Measurements from ENCODE around the gene LRIT1.

DNA sequence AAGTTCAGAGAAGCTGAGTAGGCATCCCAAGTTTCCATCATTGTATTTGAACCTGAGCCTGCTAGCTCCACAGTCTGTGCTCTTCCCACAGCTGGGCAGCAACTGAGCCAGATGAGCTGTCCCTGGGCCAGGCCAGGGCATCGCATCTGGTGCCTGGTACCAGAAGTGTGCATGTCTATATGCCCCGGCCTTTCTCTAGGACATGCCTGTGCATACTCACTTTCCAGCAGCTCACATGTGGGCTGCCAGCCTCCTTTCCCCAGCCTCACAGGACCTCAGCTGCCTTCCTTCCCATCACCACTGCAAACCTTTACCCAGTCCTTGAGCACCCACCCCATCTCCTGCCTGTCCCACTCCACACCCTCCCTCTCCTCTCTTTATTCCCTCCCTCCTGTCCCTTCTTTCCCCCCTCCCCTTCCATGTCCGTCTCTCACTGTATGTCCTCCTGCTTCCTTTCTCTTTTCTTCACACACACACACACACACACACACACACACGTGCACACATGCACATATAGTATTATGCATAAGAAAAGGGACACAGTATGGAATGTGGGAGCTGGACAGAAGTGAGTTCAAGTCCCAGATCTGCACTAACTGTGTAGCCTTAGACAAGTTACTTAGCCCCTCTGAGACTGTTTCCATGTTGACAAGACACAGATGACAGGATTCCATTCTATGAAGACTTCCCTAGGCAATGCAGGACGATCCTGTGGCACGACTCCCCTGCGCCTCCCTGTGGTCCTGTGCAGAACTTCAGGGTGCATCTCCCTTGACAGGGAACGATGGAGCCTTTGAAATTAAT, 36.1 kb downstream of the LRIT1 start:
- TF ChIP-seq, protein P1, sequence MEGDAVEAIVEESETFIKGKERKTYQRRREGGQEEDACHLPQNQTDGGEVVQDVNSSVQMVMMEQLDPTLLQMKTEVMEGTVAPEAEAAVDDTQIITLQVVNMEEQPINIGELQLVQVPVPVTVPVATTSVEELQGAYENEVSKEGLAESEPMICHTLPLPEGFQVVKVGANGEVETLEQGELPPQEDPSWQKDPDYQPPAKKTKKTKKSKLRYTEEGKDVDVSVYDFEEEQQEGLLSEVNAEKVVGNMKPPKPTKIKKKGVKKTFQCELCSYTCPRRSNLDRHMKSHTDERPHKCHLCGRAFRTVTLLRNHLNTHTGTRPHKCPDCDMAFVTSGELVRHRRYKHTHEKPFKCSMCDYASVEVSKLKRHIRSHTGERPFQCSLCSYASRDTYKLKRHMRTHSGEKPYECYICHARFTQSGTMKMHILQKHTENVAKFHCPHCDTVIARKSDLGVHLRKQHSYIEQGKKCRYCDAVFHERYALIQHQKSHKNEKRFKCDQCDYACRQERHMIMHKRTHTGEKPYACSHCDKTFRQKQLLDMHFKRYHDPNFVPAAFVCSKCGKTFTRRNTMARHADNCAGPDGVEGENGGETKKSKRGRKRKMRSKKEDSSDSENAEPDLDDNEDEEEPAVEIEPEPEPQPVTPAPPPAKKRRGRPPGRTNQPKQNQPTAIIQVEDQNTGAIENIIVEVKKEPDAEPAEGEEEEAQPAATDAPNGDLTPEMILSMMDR (IDR thresholded peaks at IDR 0.05; ENCODE audit: low read depth, low read length) = peak; percentile 96
- TF ChIP-seq, protein P2, sequence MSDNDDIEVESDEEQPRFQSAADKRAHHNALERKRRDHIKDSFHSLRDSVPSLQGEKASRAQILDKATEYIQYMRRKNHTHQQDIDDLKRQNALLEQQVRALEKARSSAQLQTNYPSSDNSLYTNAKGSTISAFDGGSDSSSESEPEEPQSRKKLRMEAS (IDR thresholded peaks at IDR 0.05; ENCODE audit: low read depth, low read length) = peak; percentile 41
- no peak for TF ChIP-seq POLR2A (IDR thresholded peaks at IDR 0.05; ENCODE audit: extremely low read depth, insufficient read length)
- 0 out of 2 replicates have a peak, but pooled peaks have one; percentile 15 for TF ChIP-seq MYC (IDR thresholded peaks at IDR 0.05; ENCODE audit: low read depth, low read length)
